Measurements from ENCODE around the gene TNFAIP3. TPM values are rescaled to one million over a fixed set of nuclear protein-coding genes. Genes with fewer than 3 reads are reported as not detected.

Gene TNFAIP3
- total RNA-seq, 4 donors from 2014 or later: 21.0 to 54.3 (median 29.8) TPM

DNA sequence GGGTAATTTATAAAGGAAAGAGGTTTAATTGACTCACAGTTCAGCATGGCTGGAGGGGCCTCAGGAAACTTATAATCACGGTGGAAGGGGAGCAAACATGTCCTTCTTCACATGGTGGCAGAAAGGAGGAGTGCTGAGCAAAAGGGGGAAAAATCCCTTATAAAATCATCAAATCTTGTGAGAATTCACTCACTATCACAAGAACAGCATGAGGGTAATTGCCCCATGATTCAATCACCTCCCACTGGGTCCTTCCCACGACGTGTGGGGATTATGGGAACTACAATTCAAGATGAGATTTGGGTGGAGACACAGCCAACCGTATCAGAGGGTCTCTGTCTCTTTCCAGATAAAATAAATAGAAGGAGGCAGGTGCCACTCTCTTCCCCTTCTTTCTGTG is 48.7 kb downstream of the TNFAIP3 start:
- TF ChIP-seq, protein P1, sequence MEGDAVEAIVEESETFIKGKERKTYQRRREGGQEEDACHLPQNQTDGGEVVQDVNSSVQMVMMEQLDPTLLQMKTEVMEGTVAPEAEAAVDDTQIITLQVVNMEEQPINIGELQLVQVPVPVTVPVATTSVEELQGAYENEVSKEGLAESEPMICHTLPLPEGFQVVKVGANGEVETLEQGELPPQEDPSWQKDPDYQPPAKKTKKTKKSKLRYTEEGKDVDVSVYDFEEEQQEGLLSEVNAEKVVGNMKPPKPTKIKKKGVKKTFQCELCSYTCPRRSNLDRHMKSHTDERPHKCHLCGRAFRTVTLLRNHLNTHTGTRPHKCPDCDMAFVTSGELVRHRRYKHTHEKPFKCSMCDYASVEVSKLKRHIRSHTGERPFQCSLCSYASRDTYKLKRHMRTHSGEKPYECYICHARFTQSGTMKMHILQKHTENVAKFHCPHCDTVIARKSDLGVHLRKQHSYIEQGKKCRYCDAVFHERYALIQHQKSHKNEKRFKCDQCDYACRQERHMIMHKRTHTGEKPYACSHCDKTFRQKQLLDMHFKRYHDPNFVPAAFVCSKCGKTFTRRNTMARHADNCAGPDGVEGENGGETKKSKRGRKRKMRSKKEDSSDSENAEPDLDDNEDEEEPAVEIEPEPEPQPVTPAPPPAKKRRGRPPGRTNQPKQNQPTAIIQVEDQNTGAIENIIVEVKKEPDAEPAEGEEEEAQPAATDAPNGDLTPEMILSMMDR (IDR thresholded peaks at IDR 0.05): no peak
- TF ChIP-seq POLR2A (IDR thresholded peaks at IDR 0.05; ENCODE audit: low read depth): no peak
- TF ChIP-seq POLR2AphosphoS5 (IDR thresholded peaks at IDR 0.05): no peak
- no peak for TF ChIP-seq EP300 (IDR thresholded peaks at IDR 0.05)
- 72% methylated on average over 4 of the region's 4 CpGs for WGBS
- DNase-seq (ENCODE audit: extremely low spot score): no peak
- intact Hi-C loops (cut with DNase I): no loop called here
- peaks cover 0 to 8% (median 4%) of the 10 kb centered on the region in 4 donors for H3K9me3 ChIP-seq
- no peak overlapping the region for H3K4me3 ChIP-seq
- H3K27ac ChIP-seq (replicated peaks in 1 of 4): no peak overlapping the region
- H3K27me3 ChIP-seq: no peaks in the 10 kb centered on the region
- H3K4me1 ChIP-seq: peaks cover 0 to 4% (median 0%) of the 10 kb centered on the region in 4 donors
- no peaks in the 10 kb centered on the region for H3K36me3 ChIP-seq

DNA sequence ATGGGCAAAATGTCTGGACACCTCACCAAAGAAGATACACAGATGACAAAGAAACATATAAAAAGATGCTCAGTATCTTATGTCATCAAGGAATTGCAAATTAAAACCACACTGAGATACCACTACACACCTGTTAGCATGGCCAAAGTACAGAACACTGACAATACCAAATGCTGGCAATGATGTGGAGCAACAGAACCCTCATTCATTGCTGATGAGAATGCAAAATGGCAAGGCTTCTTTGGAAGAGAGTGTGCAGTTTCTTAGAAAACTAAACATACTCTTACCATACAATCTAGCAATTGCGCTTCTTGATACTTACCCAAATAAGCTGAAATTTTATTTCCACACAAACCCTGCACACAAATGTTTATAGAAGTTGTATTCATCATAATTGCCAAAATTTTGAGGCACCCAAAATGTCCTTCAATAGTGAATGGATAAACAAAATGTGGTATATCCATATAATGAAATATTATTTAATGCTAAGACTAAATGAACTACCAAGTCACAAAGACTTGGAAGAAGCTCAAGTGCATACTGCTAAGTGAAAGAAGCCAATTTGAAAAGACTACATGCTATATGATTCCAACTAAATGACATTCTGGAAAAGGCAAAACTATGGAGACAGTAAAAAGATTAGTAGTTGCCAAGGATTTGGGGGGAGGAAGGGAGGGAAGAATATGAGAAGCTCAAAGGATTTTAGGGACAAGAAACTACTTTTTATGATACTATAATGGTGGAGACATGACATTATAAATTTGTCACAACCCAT is 50.7 kb downstream of the TNFAIP3 start:
- 100% methylated on average over 1 of the region's 1 CpG for WGBS
- Histone ChIP-seq H3K4me3 (no peak overlapping the region), H3K36me3 (no peaks in the 10 kb centered on the region), H3K27me3 (no peaks in the 10 kb centered on the region), H3K9me3 (peaks cover 0 to 8% (median 4%) of the 10 kb centered on the region in 4 donors), H3K4me1 (no peaks in the 10 kb centered on the region), H3K27ac (replicated peaks in 1 of 4) (no peak overlapping the region)
- DNase-seq (ENCODE audit: extremely low spot score): no peak
- no peak for TF ChIP-seq POLR2A (IDR thresholded peaks at IDR 0.05; ENCODE audit: low read depth)
- TF ChIP-seq EP300 (IDR thresholded peaks at IDR 0.05): no peak
- TF ChIP-seq POLR2AphosphoS5 (IDR thresholded peaks at IDR 0.05): no peak
- TF ChIP-seq, protein P1 (IDR thresholded peaks at IDR 0.05): no peak
- intact Hi-C loops (cut with DNase I): no loop called here

DNA sequence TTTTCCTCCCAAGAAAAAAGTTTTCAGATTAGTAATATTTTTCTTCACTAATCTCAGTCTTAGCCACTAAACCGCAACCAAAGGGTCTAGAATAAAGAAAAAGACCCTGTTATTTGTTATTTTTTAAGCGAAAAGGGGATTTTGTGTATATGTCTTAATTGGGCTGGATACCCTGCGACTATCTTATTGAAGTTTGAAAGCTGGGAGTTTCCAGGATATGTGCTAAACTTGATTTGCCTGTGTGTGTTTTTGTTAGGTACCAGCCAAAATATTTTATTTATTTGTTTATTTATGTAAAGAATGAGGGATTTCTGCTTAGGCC is 52.4 kb downstream of the TNFAIP3 start:
- H3K9me3 ChIP-seq: no peaks in the 10 kb centered on the region
- no peak overlapping the region for H3K4me3 ChIP-seq
- H3K4me1 ChIP-seq: no peaks in the 10 kb centered on the region
- no peak overlapping the region for H3K27ac ChIP-seq (replicated peaks in 1 of 4)
- H3K36me3 ChIP-seq: no peaks in the 10 kb centered on the region
- TF ChIP-seq EP300 (IDR thresholded peaks at IDR 0.05) (no peak), POLR2A (IDR thresholded peaks at IDR 0.05; ENCODE audit: low read depth) (no peak), POLR2AphosphoS5 (IDR thresholded peaks at IDR 0.05) (no peak)
- TF ChIP-seq, protein P1 (IDR thresholded peaks at IDR 0.05): no peak
- intact Hi-C loops (cut with DNase I): no loop called here
- no peaks in the 10 kb centered on the region for H3K27me3 ChIP-seq
- DNase-seq (ENCODE audit: extremely low spot score): no peak
- WGBS: 82% methylated on average over 3 of the region's 3 CpGs

DNA sequence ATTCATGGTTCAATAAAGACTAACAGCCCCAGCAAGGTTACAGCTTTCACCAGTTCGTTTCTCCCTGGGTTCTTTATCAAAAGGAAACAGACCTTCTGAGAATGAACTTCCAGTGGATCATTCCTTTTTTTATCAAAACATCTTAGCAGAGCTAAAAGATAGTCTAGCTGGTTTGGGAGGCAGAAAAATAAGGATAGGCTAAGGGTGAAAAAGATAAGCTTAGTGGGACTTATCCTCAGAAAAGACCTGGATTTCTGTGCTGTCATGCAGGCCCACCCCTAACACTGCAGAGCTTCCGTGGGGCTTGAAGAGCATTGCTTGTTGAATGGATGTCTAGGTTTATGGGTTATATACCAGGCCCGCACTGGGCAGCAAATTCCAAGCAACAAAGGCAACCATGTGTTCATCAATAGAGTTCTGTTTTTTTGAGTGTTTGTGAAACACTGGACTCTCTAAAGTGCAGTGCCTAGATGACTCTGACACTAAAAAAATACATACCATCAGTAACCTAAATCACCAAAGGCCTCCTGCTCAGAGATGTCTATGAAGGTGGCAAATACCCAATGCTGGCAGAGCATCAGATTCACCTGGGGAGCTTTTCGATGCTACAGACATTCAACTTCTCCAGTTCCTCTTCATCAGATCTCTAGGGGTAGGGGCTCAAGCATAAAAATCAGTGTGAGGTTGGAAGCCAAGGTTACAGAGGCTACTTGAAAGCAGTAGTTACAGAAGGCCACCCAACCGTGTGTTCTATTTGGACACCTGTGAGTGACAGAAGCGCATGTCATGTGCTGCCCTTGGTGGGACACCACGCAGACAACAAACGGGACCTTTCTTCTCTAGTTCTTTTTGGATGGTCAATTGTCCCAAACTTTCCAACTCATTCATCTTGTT is 53.0 kb downstream of the TNFAIP3 start:
- Histone ChIP-seq H3K4me1 (no peaks in the 10 kb centered on the region), H3K27ac (replicated peaks in 1 of 4) (no peak overlapping the region), H3K9me3 (no peaks in the 10 kb centered on the region), H3K4me3 (no peak overlapping the region), H3K27me3 (no peaks in the 10 kb centered on the region), H3K36me3 (no peaks in the 10 kb centered on the region)
- intact Hi-C loops (cut with DNase I): no loop called here
- TF ChIP-seq, protein P1 (IDR thresholded peaks at IDR 0.05): no peak
- TF ChIP-seq EP300 (IDR thresholded peaks at IDR 0.05) (no peak), POLR2A (IDR thresholded peaks at IDR 0.05; ENCODE audit: low read depth) (no peak), POLR2AphosphoS5 (IDR thresholded peaks at IDR 0.05) (no peak)
- WGBS: 92% methylated on average over 8 of the region's 8 CpGs
- no peak for DNase-seq (ENCODE audit: extremely low spot score)

Measured in esophagus muscularis mucosa (tissue), 4 donors.